ENCODE results near the gene WDR12. TPM values are rescaled to one million over a fixed set of nuclear protein-coding genes. Genes with fewer than 3 reads are reported as not detected.

Gene WDR12
- total and polyA plus RNA-seq, 9 of the 15 experiments (the other 6 are each of a cell fraction or from before 2014, with no cell fraction given) = 109 to 554 (median 174) TPM

- TF ChIP-seq RBM15 (IDR thresholded peaks at IDR 0.05; ENCODE audit: insufficient read depth, low read length) = no peak
- TF ChIP-seq RUNX1 (IDR thresholded peaks at IDR 0.05; ENCODE audit: low read depth) = no peak
- TF ChIP-seq ZFP36 (IDR thresholded peaks at IDR 0.05; ENCODE audit: low read depth, low read length, partially characterized antibody) = no peak
- TF ChIP-seq KAT8 (IDR thresholded peaks at IDR 0.05; ENCODE audit: low read depth) = no peak
Observed at GRCh38 chr2:202944408-202944807, 32.9 kb upstream of the WDR12 start (continued).

DNA sequence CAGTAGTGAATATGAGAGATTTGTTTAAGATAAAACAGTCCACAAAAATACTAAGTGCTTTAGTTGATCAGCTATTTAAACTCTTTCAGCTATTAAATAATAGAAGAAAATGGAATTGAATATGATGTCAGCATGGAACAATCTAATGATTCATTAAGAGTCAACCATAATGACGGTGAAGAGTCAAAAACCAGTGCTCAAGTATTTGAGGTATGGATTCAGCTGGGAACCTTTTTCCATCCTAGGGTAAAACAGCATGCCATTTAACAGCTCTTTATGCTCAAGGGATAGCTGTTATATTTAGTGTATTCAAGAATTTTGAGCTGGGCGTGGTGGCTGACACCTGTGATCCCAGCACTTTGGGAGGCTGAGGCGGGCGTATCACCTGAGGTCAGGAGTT, 30.3 kb upstream of the WDR12 start:
- no peaks in the 10 kb centered on the region for H3K79me2 ChIP-seq (ENCODE audit: control insufficient read depth, insufficient read depth, low read length)
- ChIA-PET POLR2A (interaction anchor here (1.2 kb wide), 1 partner anchor 16 kb away, joined by 3 read pairs; no protein-coding TSS in a partner anchor), CTCF (ENCODE audit: low intra/inter-chr PET ratio) (no interaction called here)
- H2AFZ ChIP-seq (ENCODE audit: low read depth, low read length) = no peak overlapping the region
- H3K4me3 ChIP-seq = no peak overlapping the region
- H3K27ac ChIP-seq (ENCODE audit: extremely low read depth, low read depth, low read length) = no peak overlapping the region
- no peaks in the 10 kb centered on the region for H3K36me3 ChIP-seq (ENCODE audit: control insufficient read depth, insufficient read depth, low read length)
- BruUV-seq (replicated peaks) = no TSS peak
- no peaks in the 10 kb centered on the region for H3K9me1 ChIP-seq (ENCODE audit: control insufficient read depth, insufficient read depth, low read length)
- WGBS (ENCODE audit: insufficient coverage, low coverage, missing lambda C conversion rate) = 96% methylated on average over 4 of the region's 4 CpGs
- peak; percentile 26 for FAIRE-seq
- ATAC-seq = no peak
- no peak overlapping the region for H3K4me2 ChIP-seq (ENCODE audit: insufficient read depth, low read length)
- in situ Hi-C loops (cut with MboI) (no loop called here), intact Hi-C loops (cut with micrococcal nuclease) (no loop called here)
- no peaks in the 10 kb centered on the region for H3K27me3 ChIP-seq (ENCODE audit: control insufficient read depth in 2 of 2, insufficient read depth in 2 of 2, low read length in 2 of 2)
- no peak for DNase-seq (ENCODE audit: extremely low read depth in 1 of 4, low spot score in 3 of 4)
- H3K4me1 ChIP-seq (replicated peaks in 1 of 2; ENCODE audit: control insufficient read depth in 2 of 2, insufficient read depth in 2 of 2, low read length in 2 of 2) = no peaks in the 10 kb centered on the region; a peak in 1 of 5 replicates
- no peaks in the 10 kb centered on the region for H3K9me3 ChIP-seq (replicated peaks; ENCODE audit: control insufficient read depth, insufficient read depth, low read depth, low read length)
- no peaks in the 10 kb centered on the region for H4K20me1 ChIP-seq (replicated peaks; ENCODE audit: control insufficient read depth, insufficient read depth, low read length)
- H3K9ac ChIP-seq (ENCODE audit: insufficient read depth in 1 of 2, low read depth in 2 of 2, low read length in 2 of 2) = no peak overlapping the region
- TF ChIP-seq SIN3B (IDR thresholded peaks at IDR 0.05; ENCODE audit: low read depth) (no peak), RBM39 (optimal IDR thresholded peaks at IDR 0.05; ENCODE audit: low read depth, low read length) (no peak), CREBBP (IDR thresholded peaks at IDR 0.05; ENCODE audit: low read depth, low read length) (no peak), FOXO4 (CRISPR knock-in tag; IDR thresholded peaks at IDR 0.05) (no peak), AFF4 (CRISPR knock-in tag; IDR thresholded peaks at IDR 0.05) (no peak), RCOR1 (IDR thresholded peaks at IDR 0.05; ENCODE audit: borderline replicate concordance in 1 of 2, low read depth in 2 of 2, low read length in 2 of 2) (no peak), GABPB1 (CRISPR knock-in tag; IDR thresholded peaks at IDR 0.05) (no peak)

Measured in K562 (cell line).